ENCODE measurements around the gene ROR1. TPM values are rescaled to one million over a fixed set of nuclear protein-coding genes. Genes with fewer than 3 reads are reported as not detected.

Gene ROR1
- total and polyA plus RNA-seq, 10 of the 15 experiments (the other 5 are each of a cell fraction or from before 2014, with no cell fraction given) = 0.02 to 0.08 (median 0.05) TPM; not detected in 6

DNA sequence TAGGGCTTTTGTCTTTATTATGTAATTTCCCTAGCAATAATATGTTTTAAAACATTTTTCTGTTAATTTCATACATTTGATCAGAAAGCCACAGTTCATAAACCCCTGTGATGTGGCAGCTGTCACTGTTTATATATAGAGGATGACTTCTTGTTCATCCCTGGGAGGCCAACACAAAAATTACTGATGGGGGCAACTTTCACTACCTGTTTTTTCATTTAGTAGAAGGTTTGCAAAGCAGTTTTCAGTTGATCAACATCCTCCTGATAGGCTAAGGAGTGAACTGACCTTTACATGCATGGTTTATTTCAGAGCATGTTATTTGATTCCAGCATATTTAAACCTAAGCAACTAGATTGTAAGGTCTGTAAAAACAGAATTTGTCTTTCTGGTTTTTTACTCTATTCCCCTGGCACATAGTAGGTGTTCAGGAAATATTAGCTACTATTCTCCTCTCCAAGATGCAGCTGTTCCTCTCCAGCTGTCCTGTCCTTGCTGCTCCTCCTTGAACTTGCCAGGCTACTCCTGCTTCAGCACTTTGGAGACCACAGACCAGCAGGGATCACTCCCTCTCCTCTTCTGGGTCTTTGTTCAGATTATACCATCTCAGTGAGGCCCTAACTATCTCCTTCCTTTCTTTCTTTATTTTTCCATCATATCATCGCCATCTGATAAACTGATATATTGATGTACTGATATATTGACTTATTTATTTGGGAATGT lies 54.7 kb downstream of the ROR1 start (continued):
- TF ChIP-seq MXI1 (IDR thresholded peaks at IDR 0.05; ENCODE audit: low read depth, low read length) (no peak), IKZF1 (conservative IDR thresholded peaks at IDR 0.05) (peak; percentile 38; the same call in 1 of the 2 replicates), NFIC (IDR thresholded peaks at IDR 0.05; ENCODE audit: low read depth, low read length) (peak; percentile 74), ZNF384 (IDR thresholded peaks at IDR 0.05; ENCODE audit: borderline replicate concordance, low read depth, low read length) (no peak), POLR2AphosphoS5 (IDR thresholded peaks at IDR 0.05; ENCODE audit: low read length) (no peak), TARDBP (IDR thresholded peaks at IDR 0.05; ENCODE audit: borderline replicate concordance) (no peak), RB1 (IDR thresholded peaks at IDR 0.05; ENCODE audit: borderline replicate concordance) (no peak), RUNX3 (IDR thresholded peaks at IDR 0.05; ENCODE audit: low read length) (peak; percentile 51; the same call in 1 of the 2 replicates), TBL1XR1 (IDR thresholded peaks at IDR 0.05; ENCODE audit: low read depth, low read length) (no peak), RFX5 (IDR thresholded peaks at IDR 0.05; ENCODE audit: low read depth, low read length) (no peak), ASH2L (IDR thresholded peaks at IDR 0.05; ENCODE audit: borderline replicate concordance, low read depth) (no peak), FOXM1 (IDR thresholded peaks at IDR 0.05; ENCODE audit: low read depth, low read length) (peak; percentile 70; the same call in 1 of the 2 replicates), ZZZ3 (IDR thresholded peaks at IDR 0.05; ENCODE audit: control insufficient read depth, insufficient read length, low read depth) (no peak), JUNB (IDR thresholded peaks at IDR 0.05) (peak; percentile 63), TCF3 (IDR thresholded peaks at IDR 0.05; ENCODE audit: borderline replicate concordance, insufficient read depth, low read depth, low read length) (no peak), IKZF2 (IDR thresholded peaks at IDR 0.05) (peak; percentile 15 to 60; a peak in 2 of 4 replicates), SPI1 (IDR thresholded peaks at IDR 0.05; ENCODE audit: borderline replicate concordance, insufficient read depth, low read depth, low read length) (peak; percentile 82)
- TF ChIP-seq, protein P1, sequence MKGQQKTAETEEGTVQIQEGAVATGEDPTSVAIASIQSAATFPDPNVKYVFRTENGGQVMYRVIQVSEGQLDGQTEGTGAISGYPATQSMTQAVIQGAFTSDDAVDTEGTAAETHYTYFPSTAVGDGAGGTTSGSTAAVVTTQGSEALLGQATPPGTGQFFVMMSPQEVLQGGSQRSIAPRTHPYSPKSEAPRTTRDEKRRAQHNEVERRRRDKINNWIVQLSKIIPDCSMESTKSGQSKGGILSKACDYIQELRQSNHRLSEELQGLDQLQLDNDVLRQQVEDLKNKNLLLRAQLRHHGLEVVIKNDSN (IDR thresholded peaks at IDR 0.05; ENCODE audit: borderline replicate concordance, extremely low read length, insufficient read depth, low read depth, low read length) = no peak
- TF ChIP-seq, protein P2, sequence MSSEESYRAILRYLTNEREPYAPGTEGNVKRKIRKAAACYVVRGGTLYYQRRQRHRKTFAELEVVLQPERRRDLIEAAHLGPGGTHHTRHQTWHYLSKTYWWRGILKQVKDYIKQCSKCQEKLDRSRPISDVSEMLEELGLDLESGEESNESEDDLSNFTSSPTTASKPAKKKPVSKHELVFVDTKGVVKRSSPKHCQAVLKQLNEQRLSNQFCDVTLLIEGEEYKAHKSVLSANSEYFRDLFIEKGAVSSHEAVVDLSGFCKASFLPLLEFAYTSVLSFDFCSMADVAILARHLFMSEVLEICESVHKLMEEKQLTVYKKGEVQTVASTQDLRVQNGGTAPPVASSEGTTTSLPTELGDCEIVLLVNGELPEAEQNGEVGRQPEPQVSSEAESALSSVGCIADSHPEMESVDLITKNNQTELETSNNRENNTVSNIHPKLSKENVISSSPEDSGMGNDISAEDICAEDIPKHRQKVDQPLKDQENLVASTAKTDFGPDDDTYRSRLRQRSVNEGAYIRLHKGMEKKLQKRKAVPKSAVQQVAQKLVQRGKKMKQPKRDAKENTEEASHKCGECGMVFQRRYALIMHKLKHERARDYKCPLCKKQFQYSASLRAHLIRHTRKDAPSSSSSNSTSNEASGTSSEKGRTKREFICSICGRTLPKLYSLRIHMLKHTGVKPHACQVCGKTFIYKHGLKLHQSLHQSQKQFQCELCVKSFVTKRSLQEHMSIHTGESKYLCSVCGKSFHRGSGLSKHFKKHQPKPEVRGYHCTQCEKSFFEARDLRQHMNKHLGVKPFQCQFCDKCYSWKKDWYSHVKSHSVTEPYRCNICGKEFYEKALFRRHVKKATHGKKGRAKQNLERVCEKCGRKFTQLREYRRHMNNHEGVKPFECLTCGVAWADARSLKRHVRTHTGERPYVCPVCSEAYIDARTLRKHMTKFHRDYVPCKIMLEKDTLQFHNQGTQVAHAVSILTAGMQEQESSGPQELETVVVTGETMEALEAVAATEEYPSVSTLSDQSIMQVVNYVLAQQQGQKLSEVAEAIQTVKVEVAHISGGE (CRISPR knock-in tag; IDR thresholded peaks at IDR 0.05) = no peak
- TF ChIP-seq, protein P3, sequence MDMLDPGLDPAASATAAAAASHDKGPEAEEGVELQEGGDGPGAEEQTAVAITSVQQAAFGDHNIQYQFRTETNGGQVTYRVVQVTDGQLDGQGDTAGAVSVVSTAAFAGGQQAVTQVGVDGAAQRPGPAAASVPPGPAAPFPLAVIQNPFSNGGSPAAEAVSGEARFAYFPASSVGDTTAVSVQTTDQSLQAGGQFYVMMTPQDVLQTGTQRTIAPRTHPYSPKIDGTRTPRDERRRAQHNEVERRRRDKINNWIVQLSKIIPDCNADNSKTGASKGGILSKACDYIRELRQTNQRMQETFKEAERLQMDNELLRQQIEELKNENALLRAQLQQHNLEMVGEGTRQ (IDR thresholded peaks at IDR 0.05; ENCODE audit: borderline replicate concordance, low read depth, low read length) = no peak
